ENCODE results near the gene LMCD1. TPM values are rescaled to one million over a fixed set of nuclear protein-coding genes. Genes with fewer than 3 reads are reported as not detected.
A peak's percentile ranks its signal among the peaks of the same experiment; 100 is the strongest.

The LMCD1 gene, protein sequence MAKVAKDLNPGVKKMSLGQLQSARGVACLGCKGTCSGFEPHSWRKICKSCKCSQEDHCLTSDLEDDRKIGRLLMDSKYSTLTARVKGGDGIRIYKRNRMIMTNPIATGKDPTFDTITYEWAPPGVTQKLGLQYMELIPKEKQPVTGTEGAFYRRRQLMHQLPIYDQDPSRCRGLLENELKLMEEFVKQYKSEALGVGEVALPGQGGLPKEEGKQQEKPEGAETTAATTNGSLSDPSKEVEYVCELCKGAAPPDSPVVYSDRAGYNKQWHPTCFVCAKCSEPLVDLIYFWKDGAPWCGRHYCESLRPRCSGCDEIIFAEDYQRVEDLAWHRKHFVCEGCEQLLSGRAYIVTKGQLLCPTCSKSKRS
- 10 to 100 TPM; 69.6 to 84.8 TPM for total RNA-seq
- 10 to 100 TPM; 67.0 to 86.4 (median 79.6) TPM for polyA plus RNA-seq (ENCODE audit: insufficient read length in 6 of 6)
- long read RNA-seq, donor 1, full-length matches to known transcripts, result 48 of 73 reads
- long read RNA-seq, donor 1, partial matches to known transcripts, result 25 of 73 reads
- long read RNA-seq, donor 1, other reads (novel, unspliced or antisense), result 0 of 73 reads
- long read RNA-seq, donor 2, full-length matches to known transcripts, result 34 of 64 reads
- long read RNA-seq, donor 2, partial matches to known transcripts, result 30 of 64 reads
- long read RNA-seq, donor 2, other reads (novel, unspliced or antisense), result 0 of 64 reads
- long read RNA-seq, donor 3, full-length matches to known transcripts, result 49 of 55 reads
- long read RNA-seq, donor 3, partial matches to known transcripts, result 6 of 55 reads
- long read RNA-seq, donor 3, other reads (novel, unspliced or antisense), result 0 of 55 reads
- long read RNA-seq, donor 4, full-length matches to known transcripts, result 48 of 51 reads
- long read RNA-seq, donor 4, partial matches to known transcripts, result 2 of 51 reads
- long read RNA-seq, donor 4, other reads (novel, unspliced or antisense), result 1 of 51 reads
- long read RNA-seq, donor 5, full-length matches to known transcripts, result 39 of 54 reads
- long read RNA-seq, donor 5, partial matches to known transcripts, result 15 of 54 reads
- long read RNA-seq, donor 5, other reads (novel, unspliced or antisense), result 0 of 54 reads
- long read RNA-seq, donor 6, full-length matches to known transcripts, result 26 of 26 reads
- long read RNA-seq, donor 6, partial matches to known transcripts, result 0 of 26 reads
- long read RNA-seq, donor 6, other reads (novel, unspliced or antisense), result 0 of 26 reads
- long read RNA-seq, donor 7, full-length matches to known transcripts, result 12 of 12 reads
- long read RNA-seq, donor 7, partial matches to known transcripts, result 0 of 12 reads
- long read RNA-seq, donor 7, other reads (novel, unspliced or antisense), result 0 of 12 reads
- long read RNA-seq, donor 8, full-length matches to known transcripts, result 24 of 24 reads
- long read RNA-seq, donor 8, partial matches to known transcripts, result 0 of 24 reads
- long read RNA-seq, donor 8, other reads (novel, unspliced or antisense), result 0 of 24 reads
- long read RNA-seq, donor 9, full-length matches to known transcripts, result 1 of 1 reads
- long read RNA-seq, donor 9, partial matches to known transcripts, result 0 of 1 reads
- long read RNA-seq, donor 9, other reads (novel, unspliced or antisense), result 0 of 1 reads
- long read RNA-seq, donor 10, full-length matches to known transcripts, result 65 of 68 reads
- long read RNA-seq, donor 10, partial matches to known transcripts, result 3 of 68 reads
- long read RNA-seq, donor 10, other reads (novel, unspliced or antisense), result 0 of 68 reads
- long read RNA-seq, donor 11, full-length matches to known transcripts, result 4 of 4 reads
- long read RNA-seq, donor 11, partial matches to known transcripts, result 0 of 4 reads
- long read RNA-seq, donor 11, other reads (novel, unspliced or antisense), result 0 of 4 reads
- long read RNA-seq, donor 12, full-length matches to known transcripts, result 18 of 18 reads
- long read RNA-seq, donor 12, partial matches to known transcripts, result 0 of 18 reads
- long read RNA-seq, donor 12, other reads (novel, unspliced or antisense), result 0 of 18 reads

GRCh38 chr3:8501371-8502131 is at the start of gene LMCD1:
TSS of gene LMCD1 (plus strand) at chr3:8501823. CDS start at chr3:8501939, 116 bp downstream.
- ATAC-seq, result peak; percentile 96
- no peaks in the 10 kb centered on the region for H3K9me3 ChIP-seq
- TF ChIP-seq CTCF (IDR thresholded peaks at IDR 0.05), result peak in 1 of 2 donors; percentile 33
- peak within 1 kb of the TSS; percentile 46 for H3K4me3 ChIP-seq
- H3K27ac ChIP-seq, result peak within 1 kb of the TSS; percentile 84 to 94
- H3K4me1 ChIP-seq, result peaks cover 21 to 31% of the 10 kb centered on the region in 2 donors
- peak; percentile 92 to 97 (median 96) for DNase-seq
- H3K27me3 ChIP-seq, result peaks cover 0 to 10% of the 10 kb centered on the region in 2 donors
- no peaks in the 10 kb centered on the region for H3K36me3 ChIP-seq
- intact Hi-C loops (cut with DNase I), result no loop called here

GRCh38 chr3:8452112-8452511 is 49.5 kb upstream of the LMCD1 start:
- TF ChIP-seq CTCF (IDR thresholded peaks at IDR 0.05), result no peak
- H3K4me3 ChIP-seq, result no peak overlapping the region
- intact Hi-C loops (cut with DNase I), result no loop called here
- ATAC-seq (no peak), DNase-seq (no peak)
- no peak overlapping the region for H3K27ac ChIP-seq
- H3K9me3 ChIP-seq, result no peaks in the 10 kb centered on the region
- H3K36me3 ChIP-seq, result no peaks in the 10 kb centered on the region
- no peaks in the 10 kb centered on the region for H3K4me1 ChIP-seq
- H3K27me3 ChIP-seq, result no peaks in the 10 kb centered on the region

GRCh38 chr3:8453153-8453552 is 48.5 kb upstream of the LMCD1 start:
- no peak for DNase-seq
- Histone ChIP-seq H3K4me3 (no peak overlapping the region), H3K4me1 (no peaks in the 10 kb centered on the region), H3K9me3 (no peaks in the 10 kb centered on the region), H3K27ac (no peak overlapping the region), H3K27me3 (no peaks in the 10 kb centered on the region), H3K36me3 (no peaks in the 10 kb centered on the region)
- TF ChIP-seq CTCF (IDR thresholded peaks at IDR 0.05), result no peak
- no peak for ATAC-seq
- intact Hi-C loops (cut with DNase I), result no loop called here
